IMR-90 (cell line): Measurements from ENCODE around the gene CYFIP2.

Experiments used
- BHLHE40 ChIP-seq: fragments of 150-350 bp; IDR thresholded peaks from 2 replicates; pipeline ENCODE4 v1.6.1; 2016; ENCODE audit warnings: mild to moderate bottlenecking, low read depth, low read length
- CEBPB ChIP-seq: IDR thresholded peaks from 2 replicates; pipeline ENCODE4 v1.6.1; 2012; ENCODE audit warnings: low read depth, low read length, improper control_type of control experiment
- ELK1 ChIP-seq: fragments of 150-350 bp; IDR thresholded peaks from 2 replicates; pipeline ENCODE4 v1.6.1; 2016; ENCODE audit warnings: low read depth, mild to moderate bottlenecking, low read length, moderate library complexity, borderline replicate concordance
- FOS ChIP-seq: fragments of 150-350 bp; IDR thresholded peaks from 2 replicates; pipeline ENCODE4 v1.6.1; 2016; ENCODE audit warnings: low read depth, low read length
- MAFK ChIP-seq: IDR thresholded peaks from 2 replicates; pipeline ENCODE4 v1.6.1; 2012; ENCODE audit warnings: low read depth, low read length, improper control_type of control experiment
- MAZ ChIP-seq: IDR thresholded peaks from 2 replicates; pipeline ENCODE4 v1.6.1; 2012; ENCODE audit warnings: low read depth, mild to moderate bottlenecking, low read length, improper control_type of control experiment, moderate library complexity, borderline replicate concordance
- MXI1 ChIP-seq: IDR thresholded peaks from 2 replicates; pipeline ENCODE4 v1.6.1; 2012; ENCODE audit warnings: low read depth, mild to moderate bottlenecking, low read length, moderate library complexity, borderline replicate concordance
- NFE2L2 ChIP-seq: fragments of 150-350 bp; IDR thresholded peaks from 2 replicates; pipeline ENCODE4 v1.6.1; 2016; ENCODE audit warnings: low read depth, mild to moderate bottlenecking, low read length
- POLR2A ChIP-seq: IDR thresholded peaks from 2 replicates; pipeline ENCODE4 v1.6.1; 2012; ENCODE audit warnings: mild to moderate bottlenecking, low read depth, low read length
- RAD21 ChIP-seq: IDR thresholded peaks from 2 replicates; pipeline ENCODE4 v1.6.1; 2012; ENCODE audit warnings: low read length, improper control_type of control experiment
- RCOR1 ChIP-seq: IDR thresholded peaks from 2 replicates; pipeline ENCODE4 v1.6.1; 2012; ENCODE audit warnings: mild to moderate bottlenecking, low read length, improper control_type of control experiment; ENCODE audit not compliant: insufficient replicate concordance
- SMC3 ChIP-seq: fragments of 150-350 bp; IDR thresholded peaks from 2 replicates; pipeline ENCODE4 v1.6.1; 2016; ENCODE audit warnings: low read depth, mild to moderate bottlenecking, antibody characterized with exemption, low read length, moderate library complexity
- TF ChIP-seq, protein P1 (sequence below): conservative IDR thresholded peaks from 2 replicates; pipeline ENCODE4 v1.5.1; 2012; ENCODE audit warnings: mild to moderate bottlenecking, low read depth, low read length, improper control_type of control experiment

DNA sequence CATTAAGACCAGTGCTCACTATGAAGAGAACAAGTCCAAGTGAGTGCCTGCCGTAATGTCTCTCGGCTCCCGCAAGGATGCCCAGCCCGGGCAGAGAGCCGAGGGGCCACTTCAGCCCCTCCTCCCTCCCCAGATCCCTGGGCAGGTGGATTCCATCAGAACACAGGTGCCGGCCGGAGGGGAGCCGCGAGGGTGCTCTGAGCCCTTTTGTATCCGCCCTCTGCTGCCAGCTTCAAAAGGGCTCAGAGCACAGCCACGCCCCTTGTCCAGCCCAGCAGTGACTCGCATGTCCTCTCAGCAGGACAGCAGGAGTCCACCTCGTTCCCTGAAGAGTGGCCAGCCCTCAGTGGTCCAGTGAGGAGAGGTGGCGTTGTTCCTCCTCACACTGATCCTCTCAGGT, 43.9 kb downstream of the CYFIP2 start:
- no peak for TF ChIP-seq CEBPB
- TF ChIP-seq, protein P1, sequence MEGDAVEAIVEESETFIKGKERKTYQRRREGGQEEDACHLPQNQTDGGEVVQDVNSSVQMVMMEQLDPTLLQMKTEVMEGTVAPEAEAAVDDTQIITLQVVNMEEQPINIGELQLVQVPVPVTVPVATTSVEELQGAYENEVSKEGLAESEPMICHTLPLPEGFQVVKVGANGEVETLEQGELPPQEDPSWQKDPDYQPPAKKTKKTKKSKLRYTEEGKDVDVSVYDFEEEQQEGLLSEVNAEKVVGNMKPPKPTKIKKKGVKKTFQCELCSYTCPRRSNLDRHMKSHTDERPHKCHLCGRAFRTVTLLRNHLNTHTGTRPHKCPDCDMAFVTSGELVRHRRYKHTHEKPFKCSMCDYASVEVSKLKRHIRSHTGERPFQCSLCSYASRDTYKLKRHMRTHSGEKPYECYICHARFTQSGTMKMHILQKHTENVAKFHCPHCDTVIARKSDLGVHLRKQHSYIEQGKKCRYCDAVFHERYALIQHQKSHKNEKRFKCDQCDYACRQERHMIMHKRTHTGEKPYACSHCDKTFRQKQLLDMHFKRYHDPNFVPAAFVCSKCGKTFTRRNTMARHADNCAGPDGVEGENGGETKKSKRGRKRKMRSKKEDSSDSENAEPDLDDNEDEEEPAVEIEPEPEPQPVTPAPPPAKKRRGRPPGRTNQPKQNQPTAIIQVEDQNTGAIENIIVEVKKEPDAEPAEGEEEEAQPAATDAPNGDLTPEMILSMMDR = no peak
- TF ChIP-seq BHLHE40 = no peak
- TF ChIP-seq POLR2A = no peak
- no peak for TF ChIP-seq MXI1
- TF ChIP-seq MAZ = no peak
- TF ChIP-seq SMC3 = no peak
- TF ChIP-seq RAD21 = no peak
- TF ChIP-seq FOS = no peak
- TF ChIP-seq MAFK = no peak
- no peak for TF ChIP-seq NFE2L2
- no peak for TF ChIP-seq RCOR1
- TF ChIP-seq ELK1 = no peak
